ENCODE results near the gene CRYBG1.

Gene CRYBG1

DNA sequence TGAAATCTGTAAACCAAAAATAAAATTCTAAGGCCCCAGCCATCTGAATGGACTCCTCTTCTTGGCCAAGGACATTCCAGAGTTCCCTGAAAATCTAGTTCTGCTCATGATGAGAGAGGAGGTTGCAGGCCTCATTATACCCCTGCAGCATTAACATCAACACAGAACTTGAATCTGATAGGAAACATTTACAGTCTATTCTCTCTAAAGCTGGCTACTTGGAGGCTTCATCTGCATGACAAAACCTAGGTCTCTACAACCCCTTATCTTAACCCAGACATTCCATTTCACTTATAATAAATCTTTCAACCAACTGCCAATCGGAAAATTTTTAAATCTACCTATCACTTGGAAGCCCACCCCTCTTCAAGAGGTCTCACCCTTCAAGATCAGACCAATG lies 253.1 kb downstream of the CRYBG1 start:
- no peak for DNase-seq

DNA sequence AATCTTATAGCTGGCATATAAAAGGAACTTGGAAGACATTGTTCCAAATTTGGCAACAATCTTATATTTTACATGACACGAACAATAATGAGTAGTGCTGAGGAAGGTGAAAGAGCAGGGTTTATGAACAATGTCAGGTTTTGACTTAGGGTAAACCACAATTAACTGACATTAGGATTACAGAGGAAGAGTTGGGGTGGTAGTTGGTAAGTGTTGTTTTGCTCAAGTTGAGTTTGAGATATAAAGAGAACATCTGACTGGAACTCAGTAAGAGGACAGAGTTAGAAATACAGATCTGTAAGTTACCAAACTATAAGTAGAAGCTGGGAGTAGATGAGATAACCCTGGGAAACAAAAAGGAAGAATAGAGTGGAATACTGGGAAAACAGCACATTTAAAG lies 253.6 kb downstream of the CRYBG1 start:
- DNase-seq, result no peak

DNA sequence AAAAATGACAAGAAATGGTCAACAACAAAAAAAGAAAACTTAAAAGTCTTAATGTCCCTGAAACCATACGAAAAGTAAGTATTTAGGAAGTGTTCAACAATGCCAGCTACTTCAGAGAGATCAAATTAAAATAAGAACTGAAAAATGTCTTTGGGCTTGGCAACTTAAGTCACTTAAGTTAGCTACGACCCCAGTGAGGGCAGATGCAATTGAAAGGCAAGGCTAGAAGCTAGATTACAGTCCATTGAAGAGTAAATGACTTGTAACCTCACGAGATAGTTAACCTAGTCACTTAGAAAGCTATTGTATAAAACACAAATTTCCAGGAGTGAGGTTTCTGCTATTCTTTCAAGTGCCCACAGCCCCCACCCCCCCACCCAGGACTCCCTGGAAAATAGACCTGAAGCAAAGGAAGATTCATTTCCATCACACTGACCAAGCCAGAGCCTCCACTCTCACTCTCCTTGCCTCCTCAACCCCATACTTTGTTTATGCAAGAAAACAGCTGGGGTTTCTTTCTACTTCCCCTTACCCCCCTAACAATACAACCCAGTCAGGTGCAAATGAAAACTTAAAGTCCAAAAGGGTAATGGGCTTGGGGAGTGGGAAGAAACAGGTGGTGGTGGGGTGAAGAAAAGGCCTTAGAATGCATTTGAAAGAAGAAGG lies 254.2 kb downstream of the CRYBG1 start:
- no peak for DNase-seq

DNA sequence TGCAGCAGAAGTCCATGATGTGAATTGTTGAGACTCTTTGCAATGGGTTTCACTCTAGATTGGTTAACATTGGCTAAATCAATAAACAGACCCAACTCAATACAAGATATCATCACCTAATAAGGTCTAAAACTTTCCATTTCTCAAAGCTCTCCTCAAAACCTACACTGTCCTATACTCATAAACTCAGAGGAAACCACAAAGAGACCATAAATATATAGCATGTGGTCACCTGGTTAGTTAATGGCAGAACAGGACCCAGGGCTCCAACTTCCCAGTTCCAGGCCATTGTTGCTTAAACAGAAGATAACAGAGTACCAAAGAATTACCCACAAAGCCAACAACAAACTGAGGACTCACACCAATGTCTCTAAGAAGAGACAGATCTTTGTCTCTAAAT lies 256.8 kb downstream of the CRYBG1 start:
- DNase-seq, result no peak

DNA sequence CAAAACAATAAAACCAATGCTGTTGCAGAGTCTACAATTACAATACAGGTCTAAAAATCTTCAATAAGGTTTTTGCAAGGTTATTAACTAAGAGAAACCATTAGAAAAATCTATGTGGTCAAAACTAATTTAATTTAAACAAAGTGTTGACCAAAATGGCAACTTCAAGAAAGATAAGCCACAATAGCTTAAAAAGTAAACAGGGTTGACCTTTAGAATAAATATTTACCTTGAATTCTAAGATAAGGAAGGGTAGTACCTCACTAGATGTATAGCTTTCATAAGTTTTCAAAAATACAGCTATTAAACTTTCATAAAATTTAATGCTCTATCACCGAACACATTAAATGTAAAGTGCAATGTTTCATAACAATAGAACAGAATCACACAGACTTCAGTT lies 257.3 kb downstream of the CRYBG1 start:
- no peak for DNase-seq

DNA sequence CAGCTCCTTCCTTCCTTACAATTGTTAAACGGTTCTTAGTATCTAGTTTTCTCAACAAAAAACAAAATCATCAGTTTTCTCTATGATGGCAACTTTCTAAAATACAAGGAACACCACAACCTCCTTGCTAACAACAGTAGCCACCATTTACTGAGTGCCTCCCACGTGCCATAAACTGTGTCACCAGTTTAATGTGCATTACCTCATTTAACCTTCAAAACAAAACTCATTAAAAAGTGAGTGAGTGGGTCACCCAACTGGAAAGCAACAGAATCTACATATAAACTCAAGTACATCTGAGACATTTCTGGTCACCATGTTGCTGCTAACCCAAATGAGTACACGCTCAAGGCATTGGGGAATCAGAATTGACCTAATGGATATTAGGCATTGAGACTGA lies 257.8 kb downstream of the CRYBG1 start:
- DNase-seq, result no peak

DNA sequence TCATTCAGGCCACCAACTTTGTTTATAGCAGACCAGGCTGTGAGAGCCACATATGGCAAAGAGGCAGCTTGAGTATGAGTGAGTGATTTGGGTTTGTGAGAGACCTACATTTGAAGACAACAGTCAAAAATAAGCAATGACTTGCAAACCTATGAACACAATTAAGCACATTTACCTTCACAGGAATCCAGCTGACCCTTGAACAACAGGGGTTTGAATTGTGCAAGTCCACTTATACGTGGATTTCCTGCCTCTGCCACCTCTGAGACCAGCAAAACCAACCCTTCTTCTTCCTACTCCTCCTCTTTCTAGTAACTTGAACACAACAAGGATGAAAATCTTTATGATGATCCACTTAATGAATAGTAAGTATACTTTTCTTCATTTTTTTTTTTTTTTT lies 258.7 kb downstream of the CRYBG1 start:
- DNase-seq, result no peak

DNA sequence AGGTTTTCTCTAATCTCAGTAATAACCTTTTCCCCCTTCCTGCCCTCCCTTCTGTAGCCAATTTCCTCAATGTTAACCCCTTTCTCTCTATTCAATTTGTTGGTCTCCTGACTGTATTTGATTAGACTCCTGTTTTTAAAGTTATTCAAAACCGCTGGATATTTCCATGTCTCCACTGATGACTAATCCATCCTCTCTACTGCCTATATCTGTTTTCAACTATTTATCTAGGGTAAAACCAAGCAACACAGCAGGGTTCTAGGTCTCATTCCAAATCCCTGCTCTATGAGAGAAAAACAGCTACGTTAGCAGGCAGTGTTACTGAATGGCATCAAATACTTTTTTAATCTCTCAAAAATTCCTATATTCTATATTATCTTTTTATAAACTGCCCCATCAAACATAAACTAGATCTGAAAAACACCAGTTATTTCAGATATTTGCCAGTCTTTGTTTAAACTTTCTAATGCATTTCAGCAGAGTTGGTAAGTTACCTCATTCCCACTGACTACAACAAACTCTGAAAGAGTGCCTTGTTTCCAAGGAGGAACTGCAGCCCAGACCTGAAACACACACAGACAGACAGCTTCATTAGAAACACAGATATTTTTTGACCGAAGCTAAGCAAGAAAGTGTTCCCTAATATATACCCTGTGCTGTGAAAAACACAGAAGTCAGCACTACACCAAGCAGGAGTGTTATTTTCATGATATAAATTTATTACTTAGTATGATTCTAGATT lies 260.6 kb downstream of the CRYBG1 start:
- DNase-seq, result no peak

Data from activated effector memory CD4-positive, alpha-beta T cell treated with anti-CD3 and anti-CD28 coated beads, Interleukin-2, amount 50 U/mL, for 16 hours (primary cell).